Stimulated activated naive CD8-positive, alpha-beta T cell treated with anti-CD3 and anti-CD28 coated beads, Interleukin-15, Interleukin-2, amounts not matched to agents 100 ng/mL and 50 ng/mL, for 24 hours (primary cell): ENCODE results near the gene TEX2.
"Not testable (repeated sequence)": the region's sequence is repeated elsewhere in the genome, so short reads cannot be mapped to it uniquely, and the experiment has no call there.

Experiments
- H3K27ac Mint-ChIP-seq: one replicate; pipeline ENCODE4 v1.8.0; 2021; ENCODE audit warnings: mild to moderate bottlenecking, mixed read lengths
- H3K27me3 Mint-ChIP-seq: one replicate; pipeline ENCODE4 v1.8.0; 2021; ENCODE audit warnings: mixed read lengths
- H3K36me3 Mint-ChIP-seq: one replicate; pipeline ENCODE4 v1.8.0; 2021; ENCODE audit warnings: low read depth, mixed read lengths
- H3K4me1 Mint-ChIP-seq: one replicate; pipeline ENCODE4 v1.8.0; 2021; ENCODE audit warnings: low read depth, mixed read lengths
- H3K4me3 Mint-ChIP-seq: one replicate; pipeline ENCODE4 v1.8.0; 2021; ENCODE audit warnings: mild to moderate bottlenecking, mixed read lengths
- H3K9me3 Mint-ChIP-seq: one replicate; pipeline ENCODE4 v1.8.0; 2021; ENCODE audit warnings: mixed read lengths

The TEX2 gene

DNA sequence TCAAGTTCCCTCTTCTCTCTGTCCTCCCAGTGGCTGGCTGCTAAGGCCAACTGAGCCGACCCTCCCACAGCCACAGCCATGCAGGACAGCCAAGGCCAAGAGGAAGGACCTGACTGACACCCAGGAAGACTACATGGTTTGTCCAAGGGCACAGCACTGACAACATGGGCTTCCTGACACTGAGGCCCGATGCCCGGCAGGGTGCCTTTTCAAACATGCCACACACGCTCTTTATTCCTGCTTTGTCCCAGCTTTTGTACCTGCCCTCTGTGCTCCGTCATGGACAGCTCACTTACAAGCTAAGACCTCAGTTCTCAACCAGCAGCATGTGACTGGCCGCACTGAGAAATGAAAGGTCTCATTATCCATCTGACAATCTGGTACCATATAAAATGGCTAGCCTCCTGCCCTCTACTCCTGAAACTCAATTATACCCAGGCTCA is 45.8 kb downstream of the TEX2 start:
- Mint-ChIP-seq H3K4me3 (no peak overlapping the region), H3K27ac (peak overlapping the region; percentile 62)

DNA sequence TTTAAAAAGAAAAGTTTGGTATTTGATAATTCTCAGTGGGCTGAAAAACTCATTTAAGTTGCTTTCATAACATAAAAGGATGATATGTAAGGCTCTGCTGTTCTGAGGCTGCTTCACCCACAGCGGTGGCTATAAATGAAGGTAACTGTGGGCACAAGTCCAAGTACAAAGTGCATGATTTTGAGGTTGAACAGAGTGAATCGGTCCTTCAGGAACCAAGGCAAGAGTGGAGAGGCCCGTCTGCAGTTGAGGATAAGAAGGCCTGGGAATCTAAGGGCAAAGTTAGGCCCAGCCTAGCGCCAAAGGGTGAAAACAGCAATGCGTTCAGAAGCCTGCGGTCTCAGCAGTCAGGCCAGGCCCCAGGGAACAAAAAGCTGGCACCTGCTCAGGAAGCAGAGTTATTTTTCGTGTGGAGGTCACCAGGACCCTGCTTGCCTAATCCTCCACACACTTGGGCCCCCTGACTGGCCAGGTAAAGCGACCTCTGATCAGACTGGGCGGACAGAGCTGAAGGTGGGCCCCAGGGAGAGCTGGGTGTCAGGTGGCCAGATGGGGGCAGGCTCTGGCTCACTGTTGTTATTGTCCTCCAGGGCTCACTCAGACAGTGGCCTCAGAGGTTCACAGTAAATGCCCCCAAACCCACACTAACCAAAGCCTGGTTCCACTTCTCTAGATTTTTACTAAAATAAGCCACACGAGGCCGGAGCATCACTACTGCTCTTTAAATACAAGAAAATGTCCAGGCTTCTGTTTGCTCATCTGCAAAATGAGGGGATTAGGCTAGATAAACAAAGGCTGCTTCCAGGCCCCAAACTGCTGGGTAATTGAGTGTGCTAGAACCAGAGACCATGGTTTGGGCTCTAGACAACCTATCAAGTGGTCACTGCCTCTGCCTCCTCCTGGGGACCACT is 46.5 kb downstream of the TEX2 start:
- H3K4me1 Mint-ChIP-seq, result peaks cover 38% of the 10 kb centered on the region
- H3K9me3 Mint-ChIP-seq, result no peaks in the 10 kb centered on the region
- H3K4me3 Mint-ChIP-seq, result no peak overlapping the region
- peaks cover 21% of the 10 kb centered on the region for H3K36me3 Mint-ChIP-seq
- peak overlapping the region; percentile 45 for H3K27ac Mint-ChIP-seq
- H3K27me3 Mint-ChIP-seq, result no peaks in the 10 kb centered on the region

More for the DNA sequence above, 45.8 kb downstream of the TEX2 start:
- H3K9me3 Mint-ChIP-seq, result no peaks in the 10 kb centered on the region
- H3K4me1 Mint-ChIP-seq, result peaks cover 38% of the 10 kb centered on the region
- H3K27me3 Mint-ChIP-seq, result no peaks in the 10 kb centered on the region
- peaks cover 16% of the 10 kb centered on the region for H3K36me3 Mint-ChIP-seq

DNA sequence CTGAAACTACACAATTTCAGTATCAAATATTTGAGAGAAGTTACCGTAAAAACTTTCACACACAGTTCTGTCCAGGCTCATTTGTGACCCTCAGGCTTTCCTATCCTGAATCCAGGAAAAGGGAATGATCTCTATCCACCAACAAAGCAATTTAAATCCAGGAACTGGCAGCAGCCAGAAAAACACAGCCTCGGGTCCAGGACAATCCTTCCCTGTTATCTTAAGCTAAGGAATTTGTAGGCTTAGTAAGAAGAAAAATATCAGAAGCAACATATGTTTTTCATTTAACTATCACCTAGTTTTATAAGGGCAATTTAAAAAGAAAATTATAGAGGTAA is 47.1 kb downstream of the TEX2 start:
- H3K4me3 Mint-ChIP-seq, result no peak overlapping the region
- H3K27me3 Mint-ChIP-seq, result no peaks in the 10 kb centered on the region
- peaks cover 21% of the 10 kb centered on the region for H3K36me3 Mint-ChIP-seq
- peak overlapping the region; percentile 34 for H3K27ac Mint-ChIP-seq
- H3K9me3 Mint-ChIP-seq, result no peaks in the 10 kb centered on the region
- peaks cover 38% of the 10 kb centered on the region for H3K4me1 Mint-ChIP-seq

DNA sequence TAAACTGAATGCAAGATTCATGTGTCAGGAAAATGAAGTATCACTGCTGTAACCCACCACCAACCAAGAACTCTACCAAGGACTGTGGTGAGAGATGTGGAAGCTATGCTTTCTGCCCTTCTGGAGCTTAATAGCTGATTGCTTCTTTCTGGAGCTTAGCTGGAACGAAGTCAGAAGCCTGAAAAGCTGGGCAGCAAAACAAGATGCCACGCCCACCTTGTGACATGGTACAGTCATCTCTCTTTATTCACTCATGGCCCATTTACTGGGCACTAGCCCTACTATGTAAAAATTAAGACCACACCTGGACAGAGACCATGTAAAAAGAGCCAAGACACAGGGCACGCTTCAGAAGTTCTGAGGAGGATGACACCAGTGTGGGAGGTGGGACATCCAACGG is 48.1 kb downstream of the TEX2 start:
- H3K9me3 Mint-ChIP-seq, result no peaks in the 10 kb centered on the region
- no peak overlapping the region for H3K27ac Mint-ChIP-seq

DNA sequence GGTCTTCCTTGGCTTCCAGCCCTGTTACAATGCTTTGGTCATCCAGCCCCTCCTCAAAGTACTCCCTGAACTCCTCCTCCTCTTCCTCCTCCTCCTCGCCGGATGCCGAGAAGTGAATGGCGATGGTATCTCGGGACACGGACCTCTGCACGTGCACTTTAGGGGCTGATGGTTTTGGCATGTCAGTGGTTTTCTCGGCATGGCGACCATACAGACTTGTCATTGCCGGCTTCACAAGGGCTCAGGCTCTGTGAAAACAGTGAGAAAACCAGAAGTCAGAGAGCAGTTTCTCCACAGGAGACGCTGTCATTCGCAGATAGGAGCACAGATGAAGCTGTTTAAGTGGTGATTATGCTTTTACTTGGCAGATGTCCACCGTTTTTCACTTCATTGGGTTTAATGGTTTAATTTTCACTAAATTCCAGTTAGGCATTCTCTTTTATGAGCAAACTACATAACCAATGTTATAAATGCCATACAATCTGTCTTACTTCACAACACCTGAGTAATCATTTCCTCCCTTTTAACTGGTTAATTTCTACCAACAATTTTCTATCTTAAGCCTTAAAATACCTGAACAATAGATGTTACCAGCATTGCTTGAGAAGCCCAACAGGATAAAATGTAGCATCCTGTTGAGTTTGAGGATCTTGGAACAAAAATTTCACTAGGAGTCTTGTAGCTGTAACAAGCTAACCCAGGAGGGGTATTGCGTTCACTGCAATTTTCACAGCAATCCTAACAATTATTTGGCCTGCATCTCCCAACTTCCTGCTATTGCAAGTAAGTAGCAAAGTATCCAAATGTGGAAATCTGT is 48.9 kb downstream of the TEX2 start:
- peaks cover 27% of the 10 kb centered on the region for H3K36me3 Mint-ChIP-seq
- H3K4me1 Mint-ChIP-seq, result peaks cover 41% of the 10 kb centered on the region
- H3K4me3 Mint-ChIP-seq, result no peak overlapping the region
- H3K27ac Mint-ChIP-seq, result no peak overlapping the region
- no peaks in the 10 kb centered on the region for H3K27me3 Mint-ChIP-seq
- no peaks in the 10 kb centered on the region for H3K9me3 Mint-ChIP-seq

More for the DNA sequence above, 48.1 kb downstream of the TEX2 start:
- H3K4me3 Mint-ChIP-seq, result no peak overlapping the region
- no peaks in the 10 kb centered on the region for H3K27me3 Mint-ChIP-seq
- H3K4me1 Mint-ChIP-seq, result peaks cover 42% of the 10 kb centered on the region
- H3K36me3 Mint-ChIP-seq, result peaks cover 21% of the 10 kb centered on the region

DNA sequence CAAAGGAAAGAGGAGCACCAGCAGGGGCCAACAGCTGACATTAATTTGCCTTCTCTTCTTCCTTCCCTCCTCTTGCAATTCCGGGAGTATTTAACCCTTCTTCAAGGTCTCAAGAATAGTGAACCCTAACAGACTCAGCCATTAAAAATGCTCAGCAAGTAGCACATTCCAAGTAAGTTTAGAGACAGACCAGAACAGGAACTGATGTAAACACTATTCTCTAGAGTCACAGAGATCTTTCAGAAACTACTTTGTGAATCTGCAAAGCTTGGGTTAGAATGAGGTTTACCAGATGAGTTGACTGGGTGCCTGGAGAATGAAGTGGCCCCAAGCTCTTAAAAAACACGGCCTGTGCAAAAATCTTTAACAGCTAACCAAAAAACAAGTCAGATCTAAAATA is 50.9 kb downstream of the TEX2 start:
- Mint-ChIP-seq H3K36me3 (peaks cover 33% of the 10 kb centered on the region), H3K4me3 (no peak overlapping the region), H3K4me1 (peaks cover 22% of the 10 kb centered on the region), H3K9me3 (no peaks in the 10 kb centered on the region), H3K27ac (no peak overlapping the region), H3K27me3 (no peaks in the 10 kb centered on the region)

DNA sequence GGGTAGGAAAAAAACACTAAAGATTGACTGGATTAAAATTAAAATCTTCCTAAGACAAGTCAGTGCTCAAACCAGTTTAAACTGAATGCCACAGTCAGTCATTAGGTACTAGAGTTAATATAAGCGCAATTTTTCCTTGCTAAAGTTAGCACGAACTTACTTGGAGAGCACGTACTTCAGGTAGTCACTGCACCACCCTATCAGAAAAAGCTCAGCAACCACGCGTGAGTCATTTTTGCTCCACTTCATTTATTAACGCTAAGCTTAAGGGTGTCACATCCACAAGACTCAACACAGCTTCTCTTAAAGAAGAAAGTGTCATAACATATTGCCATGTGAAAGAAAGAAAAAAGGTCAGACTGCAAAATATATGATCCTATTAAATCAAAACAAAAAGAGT is 53.1 kb downstream of the TEX2 start:
- Mint-ChIP-seq H3K27me3 (no peaks in the 10 kb centered on the region), H3K36me3 (peaks cover 38% of the 10 kb centered on the region), H3K4me3 (no peak overlapping the region), H3K9me3 (no peaks in the 10 kb centered on the region), H3K27ac (no peak overlapping the region), H3K4me1 (peaks cover 8% of the 10 kb centered on the region)

DNA sequence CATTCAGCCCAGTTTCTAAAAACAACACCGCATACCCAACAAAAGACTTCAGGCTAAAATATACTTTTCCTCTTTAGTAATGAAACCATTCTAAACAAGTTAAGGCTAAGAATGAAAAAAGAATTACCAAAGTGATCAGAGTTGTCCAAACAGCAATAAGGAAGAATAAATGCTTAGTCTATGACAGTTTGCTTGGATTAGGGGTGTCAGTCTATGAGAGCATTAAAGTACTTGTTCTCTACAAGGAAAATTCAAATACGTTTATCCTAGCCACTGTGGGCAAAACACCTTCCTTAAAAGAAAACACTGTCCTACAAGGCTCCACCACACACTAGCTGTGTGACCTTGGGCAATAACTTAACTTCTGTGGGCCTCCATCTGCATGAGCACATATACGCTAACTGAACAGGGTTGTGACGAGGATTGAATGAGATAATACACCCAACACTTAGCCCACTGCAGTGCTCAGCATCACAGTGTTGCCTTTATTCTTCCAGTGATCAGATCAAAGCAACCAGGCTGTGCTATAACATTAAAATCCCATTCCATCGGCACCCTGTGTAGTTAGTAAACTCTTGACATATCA is 53.6 kb downstream of the TEX2 start:
- peaks cover 38% of the 10 kb centered on the region for H3K36me3 Mint-ChIP-seq
- H3K27me3 Mint-ChIP-seq, result no peaks in the 10 kb centered on the region
- H3K4me3 Mint-ChIP-seq, result no peak overlapping the region
- no peaks in the 10 kb centered on the region for H3K9me3 Mint-ChIP-seq
- H3K4me1 Mint-ChIP-seq, result peaks cover 11% of the 10 kb centered on the region
- H3K27ac Mint-ChIP-seq, result no peak overlapping the region

DNA sequence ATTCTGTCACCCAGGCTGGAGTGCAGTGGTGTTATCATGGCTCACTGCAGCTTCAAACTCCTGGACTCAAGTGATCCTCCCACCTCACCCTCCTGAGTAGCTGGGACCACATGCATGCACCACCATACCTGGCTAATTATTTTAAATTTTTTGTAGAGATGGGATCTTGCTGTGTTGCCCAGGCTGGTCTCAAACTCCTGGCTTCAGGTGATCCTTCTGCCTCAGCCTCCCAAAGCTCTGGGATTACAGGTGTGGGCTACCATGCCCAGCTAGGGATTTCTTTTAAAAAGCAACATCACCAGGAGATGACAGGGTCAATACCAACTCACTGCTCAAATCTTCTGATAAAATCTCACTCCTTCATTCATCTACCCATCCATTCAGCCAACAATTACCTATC is 54.4 kb downstream of the TEX2 start:
- H3K36me3 Mint-ChIP-seq, result peaks cover 38% of the 10 kb centered on the region
- H3K9me3 Mint-ChIP-seq, H3K4me3 Mint-ChIP-seq, H3K27ac Mint-ChIP-seq, H3K27me3 Mint-ChIP-seq: not testable (repeated sequence)
- peaks cover 17% of the 10 kb centered on the region for H3K4me1 Mint-ChIP-seq

DNA sequence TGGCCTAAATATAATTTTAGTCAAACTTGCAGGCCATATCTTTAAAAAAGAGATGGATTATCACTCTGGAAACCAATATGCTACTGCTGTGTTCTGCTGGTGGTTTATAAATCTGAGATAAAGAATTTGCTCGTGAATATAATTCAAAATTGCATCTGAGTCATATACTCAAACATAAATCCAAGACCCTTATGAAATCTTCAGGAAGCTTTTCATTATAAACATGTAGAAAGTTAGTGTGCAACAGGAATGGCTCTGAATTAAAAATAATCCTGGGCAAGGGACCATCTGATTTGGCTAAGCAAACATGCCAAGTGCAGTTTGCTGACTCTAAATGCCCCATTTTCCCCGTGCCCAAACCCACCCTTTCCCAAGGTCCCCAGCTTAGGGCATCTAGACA is 57.3 kb downstream of the TEX2 start:
- H3K27me3 Mint-ChIP-seq, result no peaks in the 10 kb centered on the region
- no peak overlapping the region for H3K4me3 Mint-ChIP-seq
- no peak overlapping the region for H3K27ac Mint-ChIP-seq
- no peaks in the 10 kb centered on the region for H3K9me3 Mint-ChIP-seq
- peaks cover 19% of the 10 kb centered on the region for H3K36me3 Mint-ChIP-seq
- H3K4me1 Mint-ChIP-seq, result peaks cover 46% of the 10 kb centered on the region

DNA sequence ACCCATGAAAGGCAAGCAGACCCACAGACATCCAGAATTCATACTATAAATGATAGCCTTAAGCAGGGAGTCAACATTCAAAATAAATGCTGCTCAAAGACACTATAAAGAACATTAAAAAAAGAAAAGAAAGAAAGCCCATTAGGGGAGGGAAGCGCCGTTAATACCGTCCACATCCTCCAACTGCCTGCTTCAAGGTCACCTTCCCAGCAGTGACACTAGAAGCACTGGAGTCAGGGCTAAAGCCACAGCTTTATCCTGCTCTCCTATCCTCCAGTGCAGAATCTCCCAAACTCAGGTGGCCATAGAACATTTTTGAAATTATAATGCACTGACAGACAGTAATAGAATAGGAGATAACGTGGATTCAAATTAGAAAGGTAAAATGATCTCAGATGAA is 59.4 kb downstream of the TEX2 start:
- no peak overlapping the region for H3K4me3 Mint-ChIP-seq
- no peak overlapping the region for H3K27ac Mint-ChIP-seq
- H3K27me3 Mint-ChIP-seq, result no peaks in the 10 kb centered on the region
- H3K4me1 Mint-ChIP-seq, result peaks cover 49% of the 10 kb centered on the region
- H3K9me3 Mint-ChIP-seq, result no peaks in the 10 kb centered on the region
- H3K36me3 Mint-ChIP-seq, result peaks cover 12% of the 10 kb centered on the region

DNA sequence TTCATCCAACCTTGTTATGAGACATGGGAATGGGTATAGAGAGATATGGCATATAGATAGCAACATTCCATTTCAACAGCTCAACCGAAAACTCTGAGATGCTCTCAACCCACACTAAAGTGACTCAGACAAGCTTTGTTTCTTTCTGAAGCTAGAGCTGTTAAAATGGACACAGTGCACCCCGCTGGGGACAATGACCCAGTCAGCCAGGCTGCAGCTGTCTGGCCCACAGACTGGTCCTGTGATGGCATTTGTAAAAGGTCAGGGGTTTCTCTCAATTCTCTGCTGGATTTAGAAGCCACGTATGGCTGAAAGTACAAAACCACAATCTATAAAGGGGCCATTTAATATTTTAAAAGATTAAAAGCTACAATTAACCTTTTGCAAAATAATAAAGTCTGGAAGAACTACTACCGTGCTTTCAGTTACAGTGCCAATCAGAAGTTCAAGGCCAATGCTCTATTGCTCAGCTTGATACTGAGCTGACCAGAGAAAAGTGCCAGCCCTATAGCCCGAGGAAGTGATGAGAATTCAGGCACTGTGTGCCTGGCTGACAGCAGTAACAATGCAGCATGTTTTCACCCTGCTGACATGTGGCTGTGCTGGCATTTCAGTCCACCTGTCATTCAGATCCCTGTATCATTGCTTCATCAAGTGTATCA is 60.2 kb downstream of the TEX2 start:
- no peaks in the 10 kb centered on the region for H3K9me3 Mint-ChIP-seq
- no peak overlapping the region for H3K4me3 Mint-ChIP-seq
- H3K27ac Mint-ChIP-seq, result no peak overlapping the region
- peaks cover 49% of the 10 kb centered on the region for H3K4me1 Mint-ChIP-seq
- no peaks in the 10 kb centered on the region for H3K27me3 Mint-ChIP-seq
- H3K36me3 Mint-ChIP-seq, result peaks cover 14% of the 10 kb centered on the region

DNA sequence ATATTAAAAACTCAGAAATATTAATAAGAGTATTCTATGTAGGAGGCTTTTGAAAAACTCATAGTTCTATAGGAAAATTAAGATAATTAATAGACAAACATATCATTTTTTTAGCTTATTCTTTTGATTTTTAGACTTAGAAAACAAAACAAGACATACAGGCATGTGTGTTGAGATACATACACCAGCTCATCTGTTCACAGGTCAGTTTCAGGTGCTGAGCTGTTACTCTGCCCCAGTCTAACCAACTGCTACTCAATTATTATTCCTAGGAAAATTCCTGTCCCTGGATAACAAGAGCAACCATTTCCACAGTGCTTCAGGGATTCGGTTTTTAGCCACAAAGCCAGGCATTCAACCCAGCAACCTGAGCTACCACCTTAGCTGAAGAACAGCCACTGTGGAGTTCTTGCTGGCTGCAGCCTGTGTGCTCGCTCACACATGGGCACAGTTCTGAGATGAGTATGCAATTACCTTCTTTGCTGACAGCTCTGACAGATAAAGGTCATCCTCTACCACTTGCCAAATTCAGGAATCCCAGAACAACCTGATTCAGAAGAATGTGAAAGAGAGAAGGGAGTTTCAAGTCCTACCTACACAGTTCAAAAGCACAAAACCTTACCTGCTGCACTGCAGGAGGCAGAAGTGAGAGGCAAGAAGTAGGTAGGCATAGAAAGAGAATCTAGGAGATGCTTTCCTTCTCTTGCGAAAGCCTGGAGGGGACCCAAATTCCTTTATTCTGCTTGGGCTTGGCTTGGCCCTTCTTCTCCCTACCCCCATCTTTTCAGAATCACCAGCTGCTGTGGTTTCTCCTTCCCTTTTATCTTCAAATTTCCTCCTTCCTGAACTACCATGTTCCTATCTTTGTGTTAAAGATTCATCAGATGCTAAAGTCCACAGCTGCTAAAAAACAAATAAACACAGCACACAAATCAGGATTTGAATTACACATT is 62.7 kb downstream of the TEX2 start:
- peaks cover 49% of the 10 kb centered on the region for H3K4me1 Mint-ChIP-seq
- no peak overlapping the region for H3K4me3 Mint-ChIP-seq
- H3K9me3 Mint-ChIP-seq, result no peaks in the 10 kb centered on the region
- H3K36me3 Mint-ChIP-seq, result peaks cover 5% of the 10 kb centered on the region
- no peaks in the 10 kb centered on the region for H3K27me3 Mint-ChIP-seq
- H3K27ac Mint-ChIP-seq, result no peak overlapping the region
